ENCODE results near the gene EPGN. TPM values are rescaled to one million over a fixed set of nuclear protein-coding genes. Genes with fewer than 3 reads are reported as not detected.

Gene EPGN
- total RNA-seq, 1 donor = 0.90 TPM

- H3K4me3 ChIP-seq (ENCODE audit: low read depth, low read length) = no peak overlapping the region
- TF ChIP-seq, protein P1, sequence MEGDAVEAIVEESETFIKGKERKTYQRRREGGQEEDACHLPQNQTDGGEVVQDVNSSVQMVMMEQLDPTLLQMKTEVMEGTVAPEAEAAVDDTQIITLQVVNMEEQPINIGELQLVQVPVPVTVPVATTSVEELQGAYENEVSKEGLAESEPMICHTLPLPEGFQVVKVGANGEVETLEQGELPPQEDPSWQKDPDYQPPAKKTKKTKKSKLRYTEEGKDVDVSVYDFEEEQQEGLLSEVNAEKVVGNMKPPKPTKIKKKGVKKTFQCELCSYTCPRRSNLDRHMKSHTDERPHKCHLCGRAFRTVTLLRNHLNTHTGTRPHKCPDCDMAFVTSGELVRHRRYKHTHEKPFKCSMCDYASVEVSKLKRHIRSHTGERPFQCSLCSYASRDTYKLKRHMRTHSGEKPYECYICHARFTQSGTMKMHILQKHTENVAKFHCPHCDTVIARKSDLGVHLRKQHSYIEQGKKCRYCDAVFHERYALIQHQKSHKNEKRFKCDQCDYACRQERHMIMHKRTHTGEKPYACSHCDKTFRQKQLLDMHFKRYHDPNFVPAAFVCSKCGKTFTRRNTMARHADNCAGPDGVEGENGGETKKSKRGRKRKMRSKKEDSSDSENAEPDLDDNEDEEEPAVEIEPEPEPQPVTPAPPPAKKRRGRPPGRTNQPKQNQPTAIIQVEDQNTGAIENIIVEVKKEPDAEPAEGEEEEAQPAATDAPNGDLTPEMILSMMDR (IDR thresholded peaks at IDR 0.05; ENCODE audit: insufficient read depth, low read length) = no peak
- no peak for DNase-seq (ENCODE audit: low read depth)
Observed at GRCh38 chr4:74287791-74288190, 20.5 kb upstream of the EPGN start.

DNA sequence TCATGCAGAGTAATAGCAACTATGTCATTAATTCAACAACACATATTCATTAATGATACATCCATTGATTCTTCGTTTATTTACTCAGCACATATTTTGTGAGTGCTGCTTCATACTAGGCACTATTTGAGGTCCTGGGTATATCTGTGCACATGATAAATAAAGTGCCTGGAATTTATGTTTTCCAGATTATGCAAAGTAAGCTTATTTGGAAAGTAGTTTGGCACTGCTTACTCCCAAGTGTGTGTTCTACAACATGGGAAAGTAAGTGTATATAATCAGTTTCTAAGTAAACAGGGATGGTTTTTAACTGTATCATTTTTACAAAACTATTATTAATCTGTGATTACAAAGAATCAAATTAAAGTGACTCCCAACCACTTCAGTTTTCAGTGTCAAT, 16.8 kb upstream of the EPGN start:
- TF ChIP-seq, protein P1 (IDR thresholded peaks at IDR 0.05; ENCODE audit: insufficient read depth, low read length) = no peak
- DNase-seq (ENCODE audit: low read depth) = no peak

GRCh38 chr4:74292111-74292870, 16.0 kb upstream of the EPGN start:
- no peak for DNase-seq (ENCODE audit: low read depth)
- TF ChIP-seq, protein P1 (IDR thresholded peaks at IDR 0.05; ENCODE audit: insufficient read depth, low read length) = no peak
- no peak overlapping the region for H3K4me3 ChIP-seq (ENCODE audit: low read depth, low read length)

More for the DNA sequence above, 16.8 kb upstream of the EPGN start:
- H3K4me3 ChIP-seq (ENCODE audit: low read depth, low read length) = no peak overlapping the region

GRCh38 chr4:74293558-74293957, 14.7 kb upstream of the EPGN start:
- no peak for DNase-seq (ENCODE audit: low read depth)
- TF ChIP-seq, protein P1 (IDR thresholded peaks at IDR 0.05; ENCODE audit: insufficient read depth, low read length) = no peak
- no peak overlapping the region for H3K4me3 ChIP-seq (ENCODE audit: low read depth, low read length)

DNA sequence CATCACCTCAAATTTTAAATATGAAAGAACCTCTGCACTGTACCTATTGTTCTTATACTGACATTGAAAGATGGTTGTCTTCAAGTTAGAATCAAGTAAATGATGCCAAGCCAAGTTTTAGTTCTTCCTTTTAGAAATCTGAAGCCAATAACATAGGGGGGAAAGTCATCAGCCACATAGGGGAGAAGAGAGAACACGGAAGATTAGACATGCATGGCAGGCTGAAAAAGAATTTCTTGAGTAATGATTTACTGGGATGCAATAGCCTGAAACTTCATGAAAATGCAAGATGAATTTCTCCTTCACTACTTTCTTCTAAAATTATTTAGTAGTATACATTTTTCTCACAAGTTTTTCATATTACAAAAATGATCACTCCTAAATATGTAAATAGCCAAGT, 13.6 kb upstream of the EPGN start:
- TF ChIP-seq, protein P1 (IDR thresholded peaks at IDR 0.05; ENCODE audit: insufficient read depth, low read length) = no peak
- no peak for DNase-seq (ENCODE audit: low read depth)
- no peak overlapping the region for H3K4me3 ChIP-seq (ENCODE audit: low read depth, low read length)

DNA sequence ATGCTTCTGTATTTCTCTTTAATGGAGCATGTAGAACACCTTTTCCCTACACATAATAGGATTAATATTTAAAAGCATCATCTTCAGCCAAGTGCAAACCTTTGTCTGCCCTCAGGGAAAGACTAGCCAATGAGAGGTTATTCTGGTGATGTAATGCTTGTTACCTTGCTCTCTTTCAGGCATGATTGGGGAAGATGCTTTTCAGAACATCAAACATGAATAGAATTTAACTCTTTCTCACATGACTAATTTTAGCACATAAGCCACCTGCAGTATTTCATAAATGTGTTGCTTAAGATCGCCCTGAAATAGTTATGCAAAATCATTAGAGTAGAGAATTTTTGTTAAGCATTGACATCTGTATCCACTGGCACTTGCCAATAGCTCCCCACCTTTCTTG, 10.7 kb upstream of the EPGN start:
- H3K4me3 ChIP-seq (ENCODE audit: low read depth, low read length) = no peak overlapping the region
- TF ChIP-seq, protein P1 (IDR thresholded peaks at IDR 0.05; ENCODE audit: insufficient read depth, low read length) = no peak
- no peak for DNase-seq (ENCODE audit: low read depth)

Data from fibroblast of the aortic adventitia (primary cell).